Smooth muscle cell (in vitro differentiated cells): ENCODE results near the gene CUL1. TPM values are rescaled to one million over a fixed set of nuclear protein-coding genes. Genes with fewer than 3 reads are reported as not detected.

Source experiments
- DNase-seq: peaks from one replicate; lab custom pipeline; 2025; ENCODE audit not compliant: unreplicated experiment; lab: John Stamatoyannopoulos, UW
- H2AFZ ChIP-seq: fragments of 200-600 bp; sonication (generic); 2 replicates; pipeline ENCODE4 v1.6.0; 2016; ENCODE audit warnings: antibody characterized with exemption, low read depth, mild to moderate bottlenecking
- H3F3A ChIP-seq: fragments of 200-600 bp; sonication (generic); 2 replicates; pipeline ENCODE4 v1.6.0; 2017; ENCODE audit warnings: antibody characterized with exemption, low read depth
- H3K27ac ChIP-seq: fragments of 200-600 bp; sonication (generic); 2 replicates; pipeline ENCODE4 v1.5.1; 2016; ENCODE audit warnings: low read depth, mild to moderate bottlenecking
- H3K27me3 ChIP-seq: fragments of 200-600 bp; sonication (generic); 2 replicates; pipeline ENCODE4 v1.6.1; 2016; ENCODE audit warnings: low read depth, mild to moderate bottlenecking
- H3K36me3 ChIP-seq: fragments of 200-600 bp; sonication (generic); 2 replicates; pipeline ENCODE4 v1.5.1; 2016; ENCODE audit warnings: low read depth
- H3K4me1 ChIP-seq: fragments of 200-600 bp; sonication (generic); 2 replicates; pipeline ENCODE4 v1.5.1; 2016; ENCODE audit warnings: low read depth
- H3K4me2 ChIP-seq: fragments of 200-600 bp; sonication (generic); 2 replicates; pipeline ENCODE4 v1.6.0; 2016; ENCODE audit warnings: mild to moderate bottlenecking
- H3K4me3 ChIP-seq: fragments of 200-600 bp; sonication (generic); 2 replicates; pipeline ENCODE4 v1.5.1; 2016; ENCODE audit warnings: mild to moderate bottlenecking
- H3K79me2 ChIP-seq: fragments of 200-600 bp; sonication (generic); 2 replicates; pipeline ENCODE4 v1.6.0; 2016; ENCODE audit warnings: low read depth, mild to moderate bottlenecking
- H3K9ac ChIP-seq: fragments of 200-600 bp; sonication (generic); 2 replicates; pipeline ENCODE4 v1.6.0; 2016; ENCODE audit warnings: low read depth
- H3K9me3 ChIP-seq: fragments of 200-600 bp; sonication (generic); replicated peaks from 2 replicates; pipeline ENCODE4 v1.5.1; 2016; ENCODE audit warnings: low read depth
- H4K20me1 ChIP-seq: fragments of 200-600 bp; sonication (generic); 2 replicates; pipeline ENCODE4 v1.6.0; 2016; ENCODE audit warnings: low read depth
- WGBS: methylation state at CpG from one replicate; pipeline ENCODE4 v1.1.7; 2016; ENCODE audit warnings: low lambda C conversion rate; 5-methylcytosine and 5-hydroxymethylcytosine counted together
- polyA plus RNA-seq: library from polyadenylated mRNA; unstranded; fragments of >200 nt; fragmentation: Nextera tagmentation; extraction: Ambion mirVana; gene quantifications from 2 replicates; pipeline ENCODE4 v1.2.1, GENCODE V29; 2016
- total RNA-seq: library from RNA; depleted of rRNA; stranded (reverse); fragments of >200 nt; gene quantifications from 2 replicates; pipeline ENCODE4 v1.2.3, GENCODE V29; 2014
- TF ChIP-seq, protein P1 (sequence below): fragments of 200-600 bp; sonication (generic); IDR thresholded peaks from 2 replicates; pipeline ENCODE4 v1.5.1; 2017; ENCODE audit warnings: borderline replicate concordance, mild to moderate bottlenecking, antibody characterized with exemption; ENCODE audit not compliant: insufficient read depth, poor library complexity, severe bottlenecking

CUL1 gene
- total and polyA plus RNA-seq, 2 experiments from 2014 or later: 38.2 to 44.8 TPM

DNA sequence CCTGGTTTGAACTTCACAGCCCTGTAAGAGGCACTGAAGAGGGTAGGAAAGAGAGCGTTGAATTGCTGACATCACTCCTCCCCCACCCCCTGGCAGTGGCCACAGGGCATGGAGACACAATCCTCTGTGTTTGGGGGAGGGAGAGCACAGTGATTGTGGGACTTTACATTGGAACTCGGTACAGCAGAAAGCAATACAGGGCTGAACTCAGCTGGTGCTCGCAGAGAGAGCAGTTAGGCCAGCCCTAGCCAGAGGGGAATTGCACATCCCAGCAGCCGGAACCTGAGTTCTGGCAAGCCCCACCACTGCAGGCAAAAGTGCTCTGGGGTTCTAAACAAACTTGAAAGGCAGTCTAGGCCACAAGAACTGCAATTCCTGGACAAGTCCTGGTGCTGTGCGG lies 24.0 kb upstream of the CUL1 start:
- Histone ChIP-seq H3K9ac (no peak overlapping the region), H3K79me2 (no peaks in the 10 kb centered on the region), H3K36me3 (no peaks in the 10 kb centered on the region), H2AFZ (no peak overlapping the region), H3K4me1 (no peaks in the 10 kb centered on the region), H3K4me2 (no peak overlapping the region), H3K9me3 (no peaks in the 10 kb centered on the region), H3F3A (no peaks in the 10 kb centered on the region), H3K27ac (no peak overlapping the region), H4K20me1 (no peaks in the 10 kb centered on the region), H3K27me3 (no peaks in the 10 kb centered on the region), H3K4me3 (no peak overlapping the region)
- WGBS: 88% methylated on average over 5 of the region's 5 CpGs
- no peak for DNase-seq
- TF ChIP-seq, protein P1, sequence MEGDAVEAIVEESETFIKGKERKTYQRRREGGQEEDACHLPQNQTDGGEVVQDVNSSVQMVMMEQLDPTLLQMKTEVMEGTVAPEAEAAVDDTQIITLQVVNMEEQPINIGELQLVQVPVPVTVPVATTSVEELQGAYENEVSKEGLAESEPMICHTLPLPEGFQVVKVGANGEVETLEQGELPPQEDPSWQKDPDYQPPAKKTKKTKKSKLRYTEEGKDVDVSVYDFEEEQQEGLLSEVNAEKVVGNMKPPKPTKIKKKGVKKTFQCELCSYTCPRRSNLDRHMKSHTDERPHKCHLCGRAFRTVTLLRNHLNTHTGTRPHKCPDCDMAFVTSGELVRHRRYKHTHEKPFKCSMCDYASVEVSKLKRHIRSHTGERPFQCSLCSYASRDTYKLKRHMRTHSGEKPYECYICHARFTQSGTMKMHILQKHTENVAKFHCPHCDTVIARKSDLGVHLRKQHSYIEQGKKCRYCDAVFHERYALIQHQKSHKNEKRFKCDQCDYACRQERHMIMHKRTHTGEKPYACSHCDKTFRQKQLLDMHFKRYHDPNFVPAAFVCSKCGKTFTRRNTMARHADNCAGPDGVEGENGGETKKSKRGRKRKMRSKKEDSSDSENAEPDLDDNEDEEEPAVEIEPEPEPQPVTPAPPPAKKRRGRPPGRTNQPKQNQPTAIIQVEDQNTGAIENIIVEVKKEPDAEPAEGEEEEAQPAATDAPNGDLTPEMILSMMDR: no peak

DNA sequence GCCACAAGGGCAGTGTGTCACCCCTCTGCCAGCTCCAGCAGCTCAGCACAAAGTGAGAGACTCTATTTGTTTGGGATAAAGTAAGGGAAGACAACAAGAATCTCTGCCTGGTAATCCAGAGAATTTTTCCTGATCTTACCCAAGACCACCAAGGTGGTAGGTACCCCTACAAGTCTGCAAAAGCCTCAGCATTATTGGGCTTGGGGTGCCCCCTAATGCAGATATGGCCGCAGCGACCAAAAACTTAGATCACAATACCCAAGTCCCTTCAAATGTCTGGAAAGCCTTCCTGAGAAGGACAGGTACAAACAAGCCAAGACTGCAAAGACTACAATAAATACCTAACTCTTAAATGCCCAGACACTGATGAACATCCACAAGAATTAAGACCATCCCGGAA lies 22.4 kb upstream of the CUL1 start:
- TF ChIP-seq, protein P1: no peak
- Histone ChIP-seq H3K9me3 (no peaks in the 10 kb centered on the region), H3K27me3 (no peaks in the 10 kb centered on the region), H3K9ac (no peak overlapping the region), H4K20me1 (no peaks in the 10 kb centered on the region), H3K27ac (peak overlapping the region; percentile 48), H3K4me3 (no peak overlapping the region), H2AFZ (no peak overlapping the region), H3K4me2 (no peak overlapping the region), H3F3A (no peaks in the 10 kb centered on the region), H3K36me3 (no peaks in the 10 kb centered on the region), H3K4me1 (no peaks in the 10 kb centered on the region), H3K79me2 (no peaks in the 10 kb centered on the region)
- WGBS: 83% methylated on average over 3 of the region's 3 CpGs
- DNase-seq: no peak

DNA sequence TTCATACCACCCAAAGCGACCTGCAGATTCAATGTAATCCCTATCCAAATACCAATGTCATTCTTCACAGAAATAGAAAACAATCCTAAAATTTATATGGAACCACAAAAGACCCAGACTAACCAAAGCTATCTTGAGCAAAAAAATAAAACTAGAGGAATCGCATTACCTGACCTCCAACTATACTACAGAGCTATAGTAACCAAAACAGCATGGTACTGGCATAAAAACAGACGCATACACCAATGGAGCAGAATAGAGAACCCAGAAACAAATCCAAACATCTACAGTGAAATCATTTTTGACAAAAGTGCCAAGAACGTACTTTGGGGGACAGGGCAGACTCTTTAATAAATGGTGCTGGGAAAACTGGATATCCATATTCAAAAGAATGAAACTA lies 16.9 kb upstream of the CUL1 start:
- H3K27ac ChIP-seq: no peak overlapping the region
- DNase-seq: no peak
- no peaks in the 10 kb centered on the region for H3K79me2 ChIP-seq
- no peaks in the 10 kb centered on the region for H3K27me3 ChIP-seq
- H3K9ac ChIP-seq: no peak overlapping the region
- H3K4me3 ChIP-seq: no peak overlapping the region
- 92% methylated on average over 4 of the region's 4 CpGs for WGBS
- TF ChIP-seq, protein P1: no peak
- no peaks in the 10 kb centered on the region for H3K9me3 ChIP-seq
- H4K20me1 ChIP-seq: no peaks in the 10 kb centered on the region
- no peaks in the 10 kb centered on the region for H3K4me1 ChIP-seq
- no peaks in the 10 kb centered on the region for H3F3A ChIP-seq
- no peak overlapping the region for H2AFZ ChIP-seq
- no peaks in the 10 kb centered on the region for H3K36me3 ChIP-seq
- no peak overlapping the region for H3K4me2 ChIP-seq

DNA sequence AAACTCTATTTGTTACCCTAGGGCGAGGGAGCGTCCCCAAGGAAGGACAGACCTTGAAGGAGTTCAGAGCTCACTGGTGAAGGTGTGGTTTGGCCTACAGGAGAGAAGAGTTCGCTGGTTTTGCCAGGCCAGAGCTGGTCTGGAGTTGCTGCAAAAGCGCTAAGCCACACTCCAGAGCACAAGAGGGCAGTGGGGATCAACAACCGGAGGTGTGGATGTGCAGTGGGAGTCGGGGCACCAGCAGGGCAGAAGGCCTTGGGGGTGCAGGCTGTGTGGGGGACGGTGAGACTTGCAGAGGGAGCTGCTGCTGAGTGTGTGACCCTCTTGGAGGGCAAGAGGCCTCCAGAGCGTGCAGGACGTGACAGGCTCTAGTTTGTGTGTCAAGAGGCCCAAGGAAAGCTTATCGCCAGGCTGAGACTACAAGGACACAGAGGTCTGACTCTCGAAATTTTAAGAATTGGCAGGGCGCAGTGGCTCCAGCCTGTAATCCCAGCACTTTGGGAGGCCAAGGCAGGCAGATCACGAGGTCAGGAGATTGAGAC lies 14.3 kb upstream of the CUL1 start:
- Histone ChIP-seq H3K27me3 (no peaks in the 10 kb centered on the region), H2AFZ (no peak overlapping the region), H3K4me3 (no peak overlapping the region), H4K20me1 (no peaks in the 10 kb centered on the region), H3K9me3 (no peaks in the 10 kb centered on the region), H3K36me3 (no peaks in the 10 kb centered on the region), H3F3A (no peaks in the 10 kb centered on the region), H3K4me1 (no peaks in the 10 kb centered on the region), H3K9ac (no peak overlapping the region), H3K79me2 (no peaks in the 10 kb centered on the region), H3K4me2 (no peak overlapping the region), H3K27ac (no peak overlapping the region)
- 93% methylated on average over 13 of the region's 13 CpGs for WGBS
- TF ChIP-seq, protein P1: no peak
- no peak for DNase-seq
